OCI-LY3 (cell line): ENCODE results near the gene MYO9A.

Experiments used
- H2AFZ ChIP-seq: fragments of 200-600, 300-600 bp; shearing (Covaris generic); 2 replicates; pipeline ENCODE4 v1.6.0; 2014; ENCODE audit warnings: antibody characterized with exemption, low read depth, low read length
- H3K27ac ChIP-seq: fragments of 200-600, 300-600 bp; sonication (generic); 2 replicates; pipeline ENCODE4 v1.5.1; 2014; ENCODE audit warnings: mild to moderate bottlenecking, low read length, moderate library complexity, mixed read lengths
- H3K27me3 ChIP-seq: fragments of 200-600, 300-600 bp; sonication (generic); 2 replicates; pipeline ENCODE4 v1.6.1; 2014; ENCODE audit warnings: low read depth, low read length, mixed read lengths
- H3K36me3 ChIP-seq: fragments of 200-600, 300-600 bp; sonication (generic); replicated peaks from 2 replicates; pipeline ENCODE3; 2014; ENCODE audit warnings: low read depth, low read length, mixed read lengths
- H3K4me1 ChIP-seq: fragments of 300-600, 200-600 bp; sonication (generic); 2 replicates; pipeline ENCODE4 v1.6.1; 2014; ENCODE audit warnings: low read length, mixed read lengths
- H3K4me2 ChIP-seq: fragments of 200-600, 300-600 bp; sonication (generic); 2 replicates; pipeline ENCODE4 v1.6.1; 2014; ENCODE audit warnings: low read length, mixed read lengths
- H3K4me3 ChIP-seq: fragments of 300-600, 200-600 bp; sonication (generic); 2 replicates; pipeline ENCODE4 v1.5.1; 2014; ENCODE audit warnings: antibody characterized with exemption, mild to moderate bottlenecking, low read length, moderate library complexity
- H3K79me2 ChIP-seq: fragments of 300-600, 200-600 bp; shearing (Covaris generic); 2 replicates; pipeline ENCODE4 v1.6.1; 2014; ENCODE audit warnings: mild to moderate bottlenecking, low read length, mixed read lengths
- H3K9ac ChIP-seq: fragments of 300-600, 200-600 bp; shearing (Covaris generic); 2 replicates; pipeline ENCODE4 v1.6.0; 2014; ENCODE audit warnings: mild to moderate bottlenecking, low read length, moderate library complexity
- H3K9me3 ChIP-seq: fragments of 200-600, 300-600 bp; shearing (Covaris generic); 2 replicates; pipeline ENCODE4 v1.6.1; 2014; ENCODE audit warnings: low read length, mixed read lengths; ENCODE audit not compliant: insufficient read depth
- H4K20me1 ChIP-seq: fragments of 200-600, 300-600 bp; sonication (generic); 2 replicates; pipeline ENCODE4 v1.6.1; 2016; ENCODE audit warnings: low read length, mixed read lengths; ENCODE audit not compliant: insufficient read depth
- EZH2phosphoT487 ChIP-seq: fragments of 200-600 bp; shearing (Covaris generic); IDR thresholded peaks from 2 replicates; pipeline ENCODE4 v1.6.1; 2018; ENCODE audit warnings: antibody characterized with exemption, mixed run types, low read depth
- TF ChIP-seq, protein P1 (sequence below): fragments of 200-600, 300-600 bp; sonication (generic); IDR thresholded peaks from 2 replicates; pipeline ENCODE4 v1.5.1; 2014; ENCODE audit warnings: antibody characterized with exemption, low read length, low read depth

Gene MYO9A

DNA sequence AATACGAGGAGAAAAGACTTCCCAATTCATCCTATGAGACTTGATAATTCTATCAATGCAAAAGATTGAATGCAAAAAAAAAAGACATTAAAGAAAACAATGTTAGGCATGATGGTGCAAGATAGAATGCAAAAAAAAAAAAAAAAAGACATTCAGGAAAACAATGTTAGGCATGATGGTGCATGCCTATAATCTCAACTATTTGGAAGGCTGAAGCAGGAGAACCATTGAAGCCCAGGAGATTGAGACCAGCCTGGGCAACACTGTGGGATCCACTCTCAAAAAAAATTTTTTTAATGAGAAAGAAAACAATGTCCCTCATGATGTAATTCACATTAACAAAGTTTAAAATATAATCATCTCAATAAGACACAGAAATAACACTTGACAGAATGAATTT lies 75.9 kb downstream of the MYO9A start:
- peaks cover 34% of the 10 kb centered on the region for H3K79me2 ChIP-seq
- H3K9me3 ChIP-seq = no peaks in the 10 kb centered on the region
- H2AFZ ChIP-seq = no peak overlapping the region
- no peaks in the 10 kb centered on the region for H3K27me3 ChIP-seq
- peaks cover 17% of the 10 kb centered on the region for H3K36me3 ChIP-seq
- H3K4me3 ChIP-seq = no peak overlapping the region
- H3K4me2 ChIP-seq = no peak overlapping the region
- no peak overlapping the region for H3K27ac ChIP-seq
- H3K4me1 ChIP-seq = no peaks in the 10 kb centered on the region
- TF ChIP-seq EZH2phosphoT487 = no peak
- TF ChIP-seq, protein P1, sequence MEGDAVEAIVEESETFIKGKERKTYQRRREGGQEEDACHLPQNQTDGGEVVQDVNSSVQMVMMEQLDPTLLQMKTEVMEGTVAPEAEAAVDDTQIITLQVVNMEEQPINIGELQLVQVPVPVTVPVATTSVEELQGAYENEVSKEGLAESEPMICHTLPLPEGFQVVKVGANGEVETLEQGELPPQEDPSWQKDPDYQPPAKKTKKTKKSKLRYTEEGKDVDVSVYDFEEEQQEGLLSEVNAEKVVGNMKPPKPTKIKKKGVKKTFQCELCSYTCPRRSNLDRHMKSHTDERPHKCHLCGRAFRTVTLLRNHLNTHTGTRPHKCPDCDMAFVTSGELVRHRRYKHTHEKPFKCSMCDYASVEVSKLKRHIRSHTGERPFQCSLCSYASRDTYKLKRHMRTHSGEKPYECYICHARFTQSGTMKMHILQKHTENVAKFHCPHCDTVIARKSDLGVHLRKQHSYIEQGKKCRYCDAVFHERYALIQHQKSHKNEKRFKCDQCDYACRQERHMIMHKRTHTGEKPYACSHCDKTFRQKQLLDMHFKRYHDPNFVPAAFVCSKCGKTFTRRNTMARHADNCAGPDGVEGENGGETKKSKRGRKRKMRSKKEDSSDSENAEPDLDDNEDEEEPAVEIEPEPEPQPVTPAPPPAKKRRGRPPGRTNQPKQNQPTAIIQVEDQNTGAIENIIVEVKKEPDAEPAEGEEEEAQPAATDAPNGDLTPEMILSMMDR = no peak
- H4K20me1 ChIP-seq = 0 out of 2 replicates have a peak, but pooled peaks cover 3% of the 10 kb centered on the region
- no peak overlapping the region for H3K9ac ChIP-seq

DNA sequence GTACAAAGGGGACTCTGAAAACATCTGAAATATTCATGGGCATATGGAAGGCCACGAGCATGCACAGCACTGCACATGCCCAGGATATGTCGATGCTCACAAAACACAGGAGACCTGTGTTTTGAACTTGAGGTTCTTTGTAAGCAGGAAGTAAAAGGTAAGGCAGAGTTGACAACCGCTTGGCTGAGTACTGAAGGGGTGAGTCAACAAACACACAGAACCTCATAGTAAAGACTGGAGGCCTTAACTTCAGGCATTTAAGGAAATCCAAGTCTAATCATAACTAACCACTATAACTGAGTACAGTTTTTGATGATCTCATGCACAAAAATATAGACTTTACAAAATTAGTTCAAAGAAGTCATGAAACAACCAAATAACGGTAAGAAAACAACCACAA lies 80.6 kb downstream of the MYO9A start:
- Histone ChIP-seq H3K4me3 (no peak overlapping the region), H3K4me1 (peaks cover 8% of the 10 kb centered on the region), H3K9me3 (no peaks in the 10 kb centered on the region), H3K9ac (no peak overlapping the region), H3K36me3 (peaks cover 8% of the 10 kb centered on the region), H3K27me3 (no peaks in the 10 kb centered on the region), H3K4me2 (no peak overlapping the region), H3K79me2 (peaks cover 62% of the 10 kb centered on the region), H3K27ac (no peak overlapping the region), H4K20me1 (peaks cover 9% of the 10 kb centered on the region), H2AFZ (no peak overlapping the region)
- TF ChIP-seq, protein P1 = no peak
- TF ChIP-seq EZH2phosphoT487 = no peak

DNA sequence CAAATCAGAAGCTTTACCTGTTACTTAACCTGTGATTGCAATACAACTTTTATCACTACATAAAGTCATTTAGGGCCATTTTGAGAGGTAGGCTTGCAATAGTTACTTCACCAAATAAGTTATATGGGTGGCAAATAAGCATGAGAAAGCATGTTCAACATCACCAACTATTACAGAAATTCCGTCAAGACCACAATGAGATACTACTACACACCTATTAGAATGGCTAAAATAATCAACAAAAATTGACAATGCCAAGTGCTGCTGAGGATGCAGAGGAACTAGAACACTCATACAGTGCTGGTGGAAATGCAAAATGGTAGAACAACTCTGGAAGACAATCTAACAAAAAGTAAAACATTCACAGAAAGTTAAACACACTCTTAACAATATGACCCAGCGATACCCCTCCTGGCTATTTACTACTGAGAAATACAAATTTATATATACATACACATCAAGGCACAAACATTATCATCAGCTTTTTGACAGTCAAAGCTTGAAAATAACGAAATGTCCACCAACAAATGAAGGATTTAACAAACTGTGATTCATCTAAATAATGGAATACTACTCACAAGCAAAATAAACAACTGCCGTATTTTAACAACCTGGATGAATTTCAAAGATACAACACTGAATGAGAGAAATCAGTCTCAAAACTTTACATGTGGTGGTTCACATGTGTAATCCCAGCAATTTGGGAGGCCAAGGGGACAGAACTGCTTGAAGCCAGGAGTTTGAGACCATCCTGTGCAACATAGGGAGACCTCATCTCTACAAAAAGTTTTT lies 82.9 kb downstream of the MYO9A start:
- H3K9me3 ChIP-seq = no peaks in the 10 kb centered on the region
- peaks cover 8% of the 10 kb centered on the region for H3K36me3 ChIP-seq
- H3K9ac ChIP-seq = no peak overlapping the region
- H3K4me1 ChIP-seq = peaks cover 8% of the 10 kb centered on the region
- no peak overlapping the region for H3K4me3 ChIP-seq
- no peaks in the 10 kb centered on the region for H3K27me3 ChIP-seq
- H2AFZ ChIP-seq = no peak overlapping the region
- no peak for TF ChIP-seq EZH2phosphoT487
- TF ChIP-seq, protein P1 = no peak
- H3K79me2 ChIP-seq = peaks cover 54% of the 10 kb centered on the region
- no peak overlapping the region for H3K4me2 ChIP-seq
- H3K27ac ChIP-seq = no peak overlapping the region
- peaks cover 9% of the 10 kb centered on the region for H4K20me1 ChIP-seq

DNA sequence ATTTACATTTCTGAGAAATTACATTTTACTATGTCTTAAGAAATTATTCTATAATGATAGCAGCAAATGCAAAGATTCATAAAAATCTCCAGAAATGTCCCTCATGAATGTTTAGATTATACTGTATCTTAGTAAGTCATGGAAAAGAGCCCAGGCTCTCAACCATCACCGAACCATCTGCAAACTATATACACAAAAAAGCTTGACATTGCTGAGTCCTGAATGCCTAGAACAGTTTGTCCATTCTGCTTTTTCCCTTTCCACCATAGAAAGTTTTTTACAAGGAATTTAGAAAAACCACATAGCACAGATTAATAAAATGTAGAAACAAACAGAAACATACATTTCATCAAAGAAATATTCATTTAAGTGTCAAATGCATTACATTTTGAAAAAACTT lies 83.6 kb downstream of the MYO9A start:
- Histone ChIP-seq H3K9me3 (no peaks in the 10 kb centered on the region), H3K79me2 (peaks cover 48% of the 10 kb centered on the region), H4K20me1 (peaks cover 9% of the 10 kb centered on the region), H3K4me1 (peaks cover 8% of the 10 kb centered on the region), H3K4me3 (no peak overlapping the region), H3K4me2 (no peak overlapping the region), H3K9ac (no peak overlapping the region), H2AFZ (no peak overlapping the region), H3K27ac (no peak overlapping the region), H3K27me3 (no peaks in the 10 kb centered on the region), H3K36me3 (peaks cover 8% of the 10 kb centered on the region)
- no peak for TF ChIP-seq EZH2phosphoT487
- TF ChIP-seq, protein P1 = no peak
